ENCODE results near the gene VSTM2L.

Gene VSTM2L

GRCh38 chr20:37991157-37991866, 88.4 kb downstream of the VSTM2L start:
- no peak for DNase-seq

DNA sequence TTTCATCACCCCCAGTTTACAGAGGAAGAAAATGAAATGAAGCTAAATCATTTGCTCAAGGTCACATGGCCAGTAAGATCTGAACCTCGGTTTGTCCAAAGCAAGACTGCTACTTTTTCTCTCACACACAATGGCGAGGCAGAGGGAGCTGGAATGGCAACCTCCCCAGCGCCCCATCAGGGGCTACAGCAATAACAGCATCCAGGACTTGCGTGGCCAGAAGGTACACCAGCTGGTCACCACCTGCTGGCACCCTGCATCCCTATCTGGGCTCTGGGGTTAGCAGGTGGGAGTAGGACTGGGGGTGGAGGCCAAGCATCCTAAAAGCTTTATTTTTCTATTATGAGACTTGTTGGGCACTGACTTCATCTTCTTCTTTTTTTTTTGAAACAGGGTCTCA, 89.0 kb downstream of the VSTM2L start:
- no peak for DNase-seq

DNA sequence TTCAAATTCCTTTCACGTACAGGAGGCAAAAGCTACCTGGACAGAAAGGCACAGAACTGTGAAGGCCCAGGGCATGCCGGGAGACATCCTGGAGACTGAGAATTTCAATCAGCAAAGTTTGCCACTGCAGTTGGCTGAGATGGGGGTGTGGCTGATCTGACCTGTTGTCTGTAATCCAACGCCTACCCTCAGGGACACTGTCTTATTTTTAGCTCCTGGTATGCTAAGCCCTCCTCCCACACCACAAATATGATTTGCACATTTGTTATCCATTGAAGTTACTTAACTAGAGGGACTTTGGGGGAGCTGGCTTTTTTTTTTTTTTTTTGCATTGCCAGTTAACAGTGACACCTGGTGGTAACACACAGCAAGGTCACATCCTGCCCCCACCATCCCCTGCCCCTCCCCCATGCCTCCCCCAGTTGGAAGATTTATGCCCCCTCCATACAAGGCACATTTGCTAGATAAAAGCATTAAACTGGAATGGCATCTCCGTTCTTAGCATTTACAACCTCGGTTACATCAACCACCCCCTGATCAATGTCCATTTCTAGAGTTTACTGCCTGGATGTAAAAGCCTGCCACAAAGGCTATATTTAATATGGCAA, 90.0 kb downstream of the VSTM2L start:
- peak; percentile 93 for DNase-seq

- peak; percentile 27 for DNase-seq
These were observed 91.6 kb downstream of the VSTM2L start for GRCh38 chr20:37994512-37994911.
